Stimulated activated CD4-positive, alpha-beta T cell treated with anti-CD3 and anti-CD28 coated beads, Interleukin-1b, Interleukin-23, amount 100 ng/mL, for 1 hour (primary cell): ENCODE data around the gene KY.
A peak's percentile ranks its signal among the peaks of the same experiment; 100 is the strongest.
"Not testable (repeated sequence)": the region's sequence is repeated elsewhere in the genome, so short reads cannot be mapped to it uniquely, and the experiment has no call there.

Experiments
- DNase-seq, 2 donors: peaks; one replicate each; pipeline ENCODE4 v3.0.0-alpha.2; 2020; ENCODE audit warnings: low read depth in 2 of 2

KY gene

GRCh38 chr3:134602440-134602814, 48.4 kb downstream of the KY start:
- no peak for DNase-seq

- DNase-seq = no peak
Measured at GRCh38 chr3:134601539-134602439, 49.0 kb downstream of the KY start.

GRCh38 chr3:134600685-134601463, 49.9 kb downstream of the KY start:
- DNase-seq = peak in 1 of 2 donors; percentile 32

GRCh38 chr3:134600206-134600605, 50.6 kb downstream of the KY start:
- no peak for DNase-seq

GRCh38 chr3:134598763-134599545, 51.9 kb downstream of the KY start:
- no peak for DNase-seq

GRCh38 chr3:134597390-134597970, 53.3 kb downstream of the KY start:
- no peak for DNase-seq

GRCh38 chr3:134594986-134595385, 55.8 kb downstream of the KY start:
- not testable (repeated sequence) for DNase-seq

GRCh38 chr3:134594331-134594741, 56.5 kb downstream of the KY start:
- no peak for DNase-seq

GRCh38 chr3:134592806-134593205, 58.0 kb downstream of the KY start:
- DNase-seq = no peak

GRCh38 chr3:134590766-134591165, 60.1 kb downstream of the KY start:
- no peak for DNase-seq

- no peak for DNase-seq
Measured at GRCh38 chr3:134579141-134579665, 71.6 kb downstream of the KY start.

GRCh38 chr3:134576831-134577230, 74.0 kb downstream of the KY start:
- DNase-seq = no peak

GRCh38 chr3:134576426-134576825, 74.4 kb downstream of the KY start:
- no peak for DNase-seq

- not testable (repeated sequence) for DNase-seq
Measured at GRCh38 chr3:134569899-134570298, 80.9 kb downstream of the KY start.

- no peak for DNase-seq
Measured at GRCh38 chr3:134568790-134569189, 82.0 kb downstream of the KY start.

GRCh38 chr3:134567605-134568004, 83.2 kb downstream of the KY start:
- DNase-seq = no peak

- DNase-seq = no peak
Measured at GRCh38 chr3:134564991-134565390, 85.8 kb downstream of the KY start.

- DNase-seq = no peak
Measured at GRCh38 chr3:134563601-134564000, 87.2 kb downstream of the KY start.

- DNase-seq = no peak
Measured at GRCh38 chr3:134562055-134562454, 88.8 kb downstream of the KY start.

GRCh38 chr3:134559591-134559990, 91.2 kb downstream of the KY start:
- no peak for DNase-seq
